NCI-H526 (cell line): ENCODE measurements around the gene EFNA2.
"Not testable (repeated sequence)": the region's sequence is repeated elsewhere in the genome, so short reads cannot be mapped to it uniquely, and the experiment has no call there.

ENCODE experiments used
- DNase-seq, 2 experiments: peaks; one replicate each; lab custom pipeline; 2025; lab: John Stamatoyannopoulos, UW

The EFNA2 gene

GRCh38 chr19:1318678-1319471 lies 33.2 kb downstream of the EFNA2 start:
- no peak for DNase-seq

GRCh38 chr19:1320282-1320650 lies 34.6 kb downstream of the EFNA2 start:
- not testable (repeated sequence) for DNase-seq

GRCh38 chr19:1321539-1321938 lies 35.9 kb downstream of the EFNA2 start:
- no peak for DNase-seq

- DNase-seq = no peak
Measured at GRCh38 chr19:1322198-1322981, 36.7 kb downstream of the EFNA2 start.

GRCh38 chr19:1324249-1324805 lies 38.7 kb downstream of the EFNA2 start:
- DNase-seq = no peak

GRCh38 chr19:1324806-1325567 lies 39.3 kb downstream of the EFNA2 start:
- peak in 1 of 2 experiments; percentile 45 for DNase-seq

GRCh38 chr19:1325568-1326294 lies 40.1 kb downstream of the EFNA2 start:
- DNase-seq = no peak

- no peak for DNase-seq
Measured at GRCh38 chr19:1327125-1327524, 41.5 kb downstream of the EFNA2 start.

- not testable (repeated sequence) for DNase-seq
Measured at GRCh38 chr19:1332208-1332607, 46.5 kb downstream of the EFNA2 start.

GRCh38 chr19:1336079-1336684 lies 50.5 kb downstream of the EFNA2 start:
- DNase-seq = no peak

- DNase-seq = no peak
Measured at GRCh38 chr19:1340681-1341469, 55.2 kb downstream of the EFNA2 start.

- DNase-seq = no peak
Measured at GRCh38 chr19:1343041-1343440, 57.4 kb downstream of the EFNA2 start.

- DNase-seq = no peak
Measured at GRCh38 chr19:1349211-1349610, 63.5 kb downstream of the EFNA2 start.

- DNase-seq = no peak
Measured at GRCh38 chr19:1350867-1351266, 65.2 kb downstream of the EFNA2 start.
